LNCAP (cell line): ENCODE results near the gene PRKD2.

Experiments
- TF ChIP-seq, protein P1 (sequence below): fragments of 450-650 bp; IDR thresholded peaks from 2 replicates; pipeline ENCODE4 v1.5.1; 2017; ENCODE audit warnings: mild to moderate bottlenecking

PRKD2 gene

DNA sequence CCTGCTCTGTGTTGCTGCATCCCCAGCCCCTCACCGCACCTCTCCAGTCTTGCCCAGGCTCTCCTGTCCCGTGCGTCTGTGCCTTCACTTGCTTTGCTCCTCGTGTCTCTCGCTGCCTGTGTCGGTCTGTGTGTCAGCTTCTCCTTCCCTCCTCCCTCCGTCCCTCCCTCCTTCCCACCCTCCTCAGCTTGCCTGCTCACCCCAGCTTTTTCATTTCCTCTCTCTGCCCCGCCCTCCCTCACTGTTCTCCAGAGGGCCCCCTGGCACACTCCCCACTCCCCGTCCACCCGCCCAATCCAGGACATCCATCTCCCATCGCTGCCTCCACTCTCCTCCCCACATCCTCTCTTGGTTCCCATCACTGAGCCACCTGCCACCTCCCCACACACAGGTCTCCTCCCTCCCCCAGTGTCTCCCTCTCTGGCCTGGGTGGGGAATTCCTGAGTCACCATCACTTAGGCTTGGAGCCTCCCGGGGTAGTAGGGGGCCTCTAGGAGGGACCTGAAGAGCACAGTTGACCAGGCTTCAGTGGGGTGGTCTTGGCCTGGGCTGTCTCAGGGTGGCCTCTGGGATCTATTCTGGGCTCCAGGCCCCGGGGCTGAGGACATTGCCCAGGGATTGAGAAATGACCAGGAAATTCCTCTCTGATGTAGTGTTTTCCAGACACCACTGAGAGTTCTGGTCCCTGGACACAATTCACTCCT is 91.8 kb downstream of the PRKD2 start, which contains the start of gene PTGIR:
Gene PTGIR, minus strand, starts transcription at position 132 of the 704 bp plus-strand sequence. CDS start 864 bp downstream, outside the sequence.
- TF ChIP-seq, protein P1, sequence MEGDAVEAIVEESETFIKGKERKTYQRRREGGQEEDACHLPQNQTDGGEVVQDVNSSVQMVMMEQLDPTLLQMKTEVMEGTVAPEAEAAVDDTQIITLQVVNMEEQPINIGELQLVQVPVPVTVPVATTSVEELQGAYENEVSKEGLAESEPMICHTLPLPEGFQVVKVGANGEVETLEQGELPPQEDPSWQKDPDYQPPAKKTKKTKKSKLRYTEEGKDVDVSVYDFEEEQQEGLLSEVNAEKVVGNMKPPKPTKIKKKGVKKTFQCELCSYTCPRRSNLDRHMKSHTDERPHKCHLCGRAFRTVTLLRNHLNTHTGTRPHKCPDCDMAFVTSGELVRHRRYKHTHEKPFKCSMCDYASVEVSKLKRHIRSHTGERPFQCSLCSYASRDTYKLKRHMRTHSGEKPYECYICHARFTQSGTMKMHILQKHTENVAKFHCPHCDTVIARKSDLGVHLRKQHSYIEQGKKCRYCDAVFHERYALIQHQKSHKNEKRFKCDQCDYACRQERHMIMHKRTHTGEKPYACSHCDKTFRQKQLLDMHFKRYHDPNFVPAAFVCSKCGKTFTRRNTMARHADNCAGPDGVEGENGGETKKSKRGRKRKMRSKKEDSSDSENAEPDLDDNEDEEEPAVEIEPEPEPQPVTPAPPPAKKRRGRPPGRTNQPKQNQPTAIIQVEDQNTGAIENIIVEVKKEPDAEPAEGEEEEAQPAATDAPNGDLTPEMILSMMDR: no peak
